Nephron progenitor cell (in vitro differentiated cells): ENCODE results near the gene PINLYP.
A peak's percentile ranks its signal among the peaks of the same experiment; 100 is the strongest.

Source experiments
- DNase-seq: peaks from one replicate; pipeline ENCODE4 v3.0.0; 2021
- H3K27ac Mint-ChIP-seq: 2 replicates; pipeline ENCODE4 v1.8.0; 2021; ENCODE audit warnings: mild to moderate bottlenecking, moderate library complexity, mixed read lengths
- H3K27me3 Mint-ChIP-seq: 2 replicates; pipeline ENCODE4 v1.8.0; 2021; ENCODE audit warnings: mild to moderate bottlenecking, low read depth, mixed read lengths; ENCODE audit not compliant: poor library complexity
- H3K36me3 Mint-ChIP-seq: 2 replicates; pipeline ENCODE4 v1.8.0; 2021; ENCODE audit warnings: low read depth, mixed read lengths
- H3K4me1 Mint-ChIP-seq: 2 replicates; pipeline ENCODE4 v1.8.0; 2021; ENCODE audit warnings: mixed read lengths
- H3K4me3 Mint-ChIP-seq: 2 replicates; pipeline ENCODE4 v1.8.0; 2021; ENCODE audit warnings: mild to moderate bottlenecking, moderate library complexity, mixed read lengths
- H3K9me3 Mint-ChIP-seq: 2 replicates; pipeline ENCODE4 v1.8.0; 2021; ENCODE audit warnings: mild to moderate bottlenecking, moderate library complexity, mixed read lengths
- TF ChIP-seq, protein P1 (sequence below): fragments of 200-600 bp; sonication (generic); IDR thresholded peaks from 2 replicates; pipeline ENCODE4 v1.5.0; 2021; ENCODE audit warnings: antibody characterized with exemption

The PINLYP gene

DNA sequence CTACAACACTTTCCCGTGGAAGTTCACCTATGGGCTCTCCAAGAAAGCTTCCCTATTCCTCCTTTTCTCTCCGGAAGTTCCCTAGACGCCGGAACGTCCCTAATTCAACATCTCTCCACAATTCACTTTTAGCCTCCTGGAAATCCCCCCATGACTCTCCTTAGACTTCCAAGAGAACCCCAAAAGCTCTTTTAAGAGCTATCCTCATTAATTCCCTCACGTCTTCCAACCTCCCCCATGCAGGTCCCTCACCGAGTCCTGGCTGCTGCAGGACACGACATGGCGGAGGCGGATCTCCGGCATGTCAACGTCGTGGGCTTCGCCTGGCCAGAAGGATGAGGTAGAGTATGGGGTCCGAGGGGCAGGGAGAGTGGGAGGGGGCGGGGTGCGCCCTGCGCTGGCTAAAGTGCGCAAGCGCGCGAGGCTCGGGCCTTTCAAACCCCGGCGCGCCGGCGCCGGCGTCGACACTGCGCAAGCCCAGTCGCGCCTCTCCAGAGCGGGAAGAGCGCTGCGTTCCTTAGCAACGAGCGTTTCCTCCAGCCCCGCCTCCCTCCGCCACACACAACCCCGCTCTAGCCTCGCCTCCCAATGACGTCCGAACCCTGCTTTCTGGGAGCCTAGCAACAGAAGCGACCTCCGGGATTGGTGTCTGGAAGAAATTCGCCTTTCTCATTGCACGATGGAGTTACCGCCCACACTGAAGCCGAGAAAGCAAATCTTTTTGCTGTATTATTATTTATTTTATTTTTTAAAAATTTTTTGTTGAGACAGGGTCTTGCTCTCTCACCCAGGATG, at the start of gene PINLYP, which contains the start of gene XRCC1:
TSS of gene PINLYP (plus strand) at position 646 of the 795 bp plus-strand sequence. CDS start 1,391 bp downstream, outside the sequence.
TSS of gene XRCC1 (minus strand) at position 372 of the 795 bp plus-strand sequence. CDS start at position 303, 69 bp downstream.
- H3K4me1 Mint-ChIP-seq: peaks cover 60% of the 10 kb centered on the region
- peaks cover 16% of the 10 kb centered on the region for H3K36me3 Mint-ChIP-seq
- H3K4me3 Mint-ChIP-seq: peak within 1 kb of the TSS; percentile 95
- peak; percentile 96 for DNase-seq
- TF ChIP-seq, protein P1, sequence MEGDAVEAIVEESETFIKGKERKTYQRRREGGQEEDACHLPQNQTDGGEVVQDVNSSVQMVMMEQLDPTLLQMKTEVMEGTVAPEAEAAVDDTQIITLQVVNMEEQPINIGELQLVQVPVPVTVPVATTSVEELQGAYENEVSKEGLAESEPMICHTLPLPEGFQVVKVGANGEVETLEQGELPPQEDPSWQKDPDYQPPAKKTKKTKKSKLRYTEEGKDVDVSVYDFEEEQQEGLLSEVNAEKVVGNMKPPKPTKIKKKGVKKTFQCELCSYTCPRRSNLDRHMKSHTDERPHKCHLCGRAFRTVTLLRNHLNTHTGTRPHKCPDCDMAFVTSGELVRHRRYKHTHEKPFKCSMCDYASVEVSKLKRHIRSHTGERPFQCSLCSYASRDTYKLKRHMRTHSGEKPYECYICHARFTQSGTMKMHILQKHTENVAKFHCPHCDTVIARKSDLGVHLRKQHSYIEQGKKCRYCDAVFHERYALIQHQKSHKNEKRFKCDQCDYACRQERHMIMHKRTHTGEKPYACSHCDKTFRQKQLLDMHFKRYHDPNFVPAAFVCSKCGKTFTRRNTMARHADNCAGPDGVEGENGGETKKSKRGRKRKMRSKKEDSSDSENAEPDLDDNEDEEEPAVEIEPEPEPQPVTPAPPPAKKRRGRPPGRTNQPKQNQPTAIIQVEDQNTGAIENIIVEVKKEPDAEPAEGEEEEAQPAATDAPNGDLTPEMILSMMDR: no peak
- H3K9me3 Mint-ChIP-seq: no peaks in the 10 kb centered on the region
- H3K27ac Mint-ChIP-seq: peak within 1 kb of the TSS; percentile 95
- H3K27me3 Mint-ChIP-seq: no peaks in the 10 kb centered on the region

DNA sequence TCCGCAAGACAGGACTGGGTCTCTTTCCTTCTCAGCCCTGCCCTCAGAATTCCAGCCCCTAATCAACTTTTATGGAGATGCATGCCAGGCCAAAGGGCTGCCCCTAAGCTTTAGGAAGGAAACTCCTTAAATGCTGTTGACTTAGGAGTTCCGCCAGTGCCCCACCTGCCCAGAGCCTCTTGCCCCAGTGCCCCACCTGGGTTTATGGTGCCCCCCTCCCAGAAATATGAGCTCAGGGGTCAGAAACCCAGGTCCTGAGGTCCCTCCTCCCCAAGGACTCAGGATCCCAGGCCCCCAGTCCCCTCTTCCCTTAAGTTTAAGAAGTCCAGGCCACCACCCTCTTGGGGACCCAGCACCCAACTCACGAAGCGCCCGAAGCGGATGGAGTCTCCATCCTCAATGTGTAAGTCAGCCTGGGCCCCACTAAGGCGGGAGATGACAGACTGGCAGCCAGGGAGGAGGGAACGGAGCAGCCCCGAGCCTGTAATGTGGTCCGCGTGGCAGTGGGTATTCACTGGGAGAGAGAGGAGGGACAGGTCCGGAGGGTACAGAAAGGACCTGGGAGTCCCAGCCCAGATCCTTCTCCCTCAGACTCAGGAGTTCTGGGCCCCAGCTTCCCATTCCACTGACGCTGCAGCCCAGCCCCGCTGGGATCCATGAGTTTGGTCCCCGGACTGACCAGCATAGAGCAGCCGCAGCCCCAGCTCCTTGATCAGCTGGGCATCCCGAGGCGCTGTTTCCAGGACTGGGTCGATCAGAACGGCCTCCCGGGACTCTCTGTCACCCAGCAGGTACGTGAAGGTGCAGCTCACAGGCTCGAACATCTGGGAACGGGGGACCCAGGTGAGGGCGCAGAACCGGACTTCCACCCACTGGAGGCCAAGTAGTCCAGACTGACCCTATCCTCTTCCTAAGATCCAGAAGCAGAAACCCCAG, 49.5 kb upstream of the PINLYP start:
- DNase-seq: peak; percentile 46
- H3K27ac Mint-ChIP-seq: no peak overlapping the region

GRCh38 chr19:43526884-43527859, 48.4 kb upstream of the PINLYP start, which contains the start of gene ETHE1:
Gene ETHE1 (minus strand): TSS chr19:43527201. CDS start chr19:43527177, 24 bp downstream.
- Mint-ChIP-seq H3K4me1 (peaks cover 37% of the 10 kb centered on the region), H3K27me3 (peaks cover 6% of the 10 kb centered on the region), H3K9me3 (no peaks in the 10 kb centered on the region), H3K36me3 (no peaks in the 10 kb centered on the region), H3K27ac (no peak within 1 kb of the TSS), H3K4me3 (peak within 1 kb of the TSS; percentile 91)
- peak; percentile 90 for DNase-seq
- TF ChIP-seq, protein P1: no peak

More for the DNA sequence above, 49.5 kb upstream of the PINLYP start:
- no peaks in the 10 kb centered on the region for H3K36me3 Mint-ChIP-seq
- TF ChIP-seq, protein P1: no peak
- peaks cover 6% of the 10 kb centered on the region for H3K27me3 Mint-ChIP-seq
- H3K4me1 Mint-ChIP-seq: peaks cover 37% of the 10 kb centered on the region
- no peaks in the 10 kb centered on the region for H3K9me3 Mint-ChIP-seq
- peak overlapping the region; percentile 91 for H3K4me3 Mint-ChIP-seq

GRCh38 chr19:43527860-43528622, 47.6 kb upstream of the PINLYP start:
- H3K27me3 Mint-ChIP-seq: peaks cover 6% of the 10 kb centered on the region
- peaks cover 46% of the 10 kb centered on the region for H3K4me1 Mint-ChIP-seq
- no peaks in the 10 kb centered on the region for H3K36me3 Mint-ChIP-seq
- DNase-seq: no peak
- no peak overlapping the region for H3K27ac Mint-ChIP-seq
- peak overlapping the region; percentile 58 for H3K4me3 Mint-ChIP-seq
- TF ChIP-seq, protein P1: no peak
- no peaks in the 10 kb centered on the region for H3K9me3 Mint-ChIP-seq
